Measurements from ENCODE around the gene TSC2.

GRCh38 chr16:2061526-2061925 is 13.7 kb downstream of the TSC2 start:
- TF ChIP-seq CTCF (IDR thresholded peaks at IDR 0.05) (no peak), POLR2A (IDR thresholded peaks at IDR 0.05) (no peak)
